Left lobe of liver (tissue), 2 donors: Measurements from ENCODE around the gene SH2D5. TPM values are rescaled to one million over a fixed set of nuclear protein-coding genes. Genes with fewer than 3 reads are reported as not detected.

Source experiments
- ATAC-seq: fragments of 200-7000 bp; cut with Tn5 transposase; one replicate; pipeline ENCODE4 v1.9.1; 2020; ENCODE audit warnings: mild to moderate bottlenecking, moderate library complexity
- DNase-seq: peaks from one replicate; pipeline ENCODE4 v3.0.0-alpha.2; 2020; ENCODE audit warnings: low spot score
- total RNA-seq: library from RNA; stranded (reverse); gene quantifications from one replicate; pipeline ENCODE4 v1.2.1, GENCODE V29; 2021
- donor health status: DM: no; HTN: no; CAD: no; lungs with moderate emphysema.
- donor health status: DM: no; HTN: yes; CAD: no.

Gene SH2D5
- total RNA-seq, 1 donor from 2014 or later: 0.30 TPM

GRCh38 chr1:20715406-20715805, 17.1 kb downstream of the SH2D5 start:
- no peak for ATAC-seq

GRCh38 chr1:20713440-20713839, 19.1 kb downstream of the SH2D5 start:
- ATAC-seq: peak; percentile 83
- peak; percentile 82 for DNase-seq

More at GRCh38 chr1:20715406-20715805, 17.1 kb downstream of the SH2D5 start:
- DNase-seq: no peak

GRCh38 chr1:20712215-20712577, 20.3 kb downstream of the SH2D5 start:
- ATAC-seq (no peak), DNase-seq (no peak)

GRCh38 chr1:20711285-20712214, 21.0 kb downstream of the SH2D5 start:
- no peak for ATAC-seq
- DNase-seq: no peak

GRCh38 chr1:20710469-20711284, 21.8 kb downstream of the SH2D5 start:
- no peak for ATAC-seq
- DNase-seq: no peak

GRCh38 chr1:20709868-20710267, 22.6 kb downstream of the SH2D5 start:
- no peak for DNase-seq
- ATAC-seq: no peak

- DNase-seq (no peak), ATAC-seq (no peak)
Observed at GRCh38 chr1:20708891-20709290, 23.6 kb downstream of the SH2D5 start.

GRCh38 chr1:20708057-20708456, 24.4 kb downstream of the SH2D5 start:
- ATAC-seq (peak; percentile 13), DNase-seq (no peak)

GRCh38 chr1:20706841-20707240, 25.7 kb downstream of the SH2D5 start:
- DNase-seq: no peak
- no peak for ATAC-seq

- no peak for ATAC-seq
- no peak for DNase-seq
Observed at GRCh38 chr1:20705203-20705755, 27.2 kb downstream of the SH2D5 start.

- ATAC-seq (no peak), DNase-seq (no peak)
Observed at GRCh38 chr1:20704390-20705202, 27.9 kb downstream of the SH2D5 start.

GRCh38 chr1:20703124-20703756, 29.3 kb downstream of the SH2D5 start:
- DNase-seq (no peak), ATAC-seq (no peak)

GRCh38 chr1:20702416-20702815, 30.1 kb downstream of the SH2D5 start:
- peak; percentile 55 for ATAC-seq
- no peak for DNase-seq

- ATAC-seq: no peak
Observed at GRCh38 chr1:20701847-20702246, 30.7 kb downstream of the SH2D5 start.

GRCh38 chr1:20701446-20701845, 31.1 kb downstream of the SH2D5 start:
- no peak for DNase-seq
- no peak for ATAC-seq

More at GRCh38 chr1:20701847-20702246, 30.7 kb downstream of the SH2D5 start:
- no peak for DNase-seq

- no peak for DNase-seq
- ATAC-seq: no peak
Observed at GRCh38 chr1:20700636-20701215, 31.8 kb downstream of the SH2D5 start.

GRCh38 chr1:20699558-20699957, 32.9 kb downstream of the SH2D5 start:
- ATAC-seq: no peak
- no peak for DNase-seq

GRCh38 chr1:20698195-20698910, 34.1 kb downstream of the SH2D5 start:
- no peak for DNase-seq
- no peak for ATAC-seq

GRCh38 chr1:20697563-20697962, 34.9 kb downstream of the SH2D5 start:
- DNase-seq: no peak

More at GRCh38 chr1:20697563-20697962, 34.9 kb downstream of the SH2D5 start:
- no peak for ATAC-seq
